ENCODE results near the gene ABCA2.

ABCA2 gene

GRCh38 chr9:137030538-137031527, 2.8 kb upstream of the ABCA2 start:
- DNase-seq: no peak

GRCh38 chr9:137030006-137030405, 2.0 kb upstream of the ABCA2 start:
- DNase-seq: no peak

- peak; percentile 43 for DNase-seq
These were observed 1.3 kb upstream of the ABCA2 start for GRCh38 chr9:137029058-137029936.

- peak; percentile 50 for DNase-seq
These were observed 423 bp upstream of the ABCA2 start for GRCh38 chr9:137028263-137029057.

DNA sequence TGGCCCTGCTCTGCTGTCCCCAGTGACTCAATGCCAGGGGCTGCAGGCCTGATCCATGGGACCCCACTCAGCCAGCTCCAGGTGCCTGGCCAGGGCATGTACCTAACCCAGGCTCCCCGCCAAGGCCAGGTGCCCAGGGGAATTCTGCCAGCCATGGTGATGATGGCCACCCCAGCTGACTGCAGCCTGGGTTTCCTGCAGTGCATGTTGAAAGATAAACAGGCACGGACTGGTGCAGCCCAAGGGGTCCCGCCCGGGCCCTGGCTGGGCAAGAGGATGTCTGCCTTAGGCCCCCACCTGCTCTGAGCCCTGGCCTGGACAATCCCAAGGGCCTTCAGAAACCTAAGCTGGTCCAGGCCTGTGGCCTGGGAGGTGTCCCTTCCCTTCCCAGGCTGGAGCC, 1.2 kb downstream of the ABCA2 start:
- no peak for DNase-seq

- DNase-seq: no peak
These were observed 1.7 kb downstream of the ABCA2 start for GRCh38 chr9:137026384-137026783.

- no peak for DNase-seq
These were observed 2.5 kb downstream of the ABCA2 start for GRCh38 chr9:137025517-137025966.

GRCh38 chr9:137023583-137023991, 4.5 kb downstream of the ABCA2 start:
- no peak for DNase-seq

DNA sequence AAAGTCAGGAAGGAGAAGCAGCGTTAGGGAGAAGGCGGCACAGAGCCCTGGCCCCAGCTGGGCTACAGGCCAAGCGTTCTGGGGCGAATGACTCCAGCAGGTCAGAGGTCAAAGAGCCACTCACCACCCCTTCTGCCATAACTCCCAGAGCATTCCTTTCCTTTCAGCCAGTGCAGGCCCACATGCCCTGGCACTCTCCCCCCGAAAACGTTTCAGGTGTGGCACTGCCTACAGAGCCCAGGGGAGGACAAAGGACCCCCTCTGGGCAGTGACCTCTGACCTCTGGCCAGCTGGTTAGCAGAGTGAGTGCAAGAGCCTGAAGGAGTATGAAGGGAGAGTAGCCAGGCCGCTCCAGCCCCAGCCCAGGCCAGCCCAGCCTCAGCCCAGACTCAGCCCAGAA, 4.9 kb downstream of the ABCA2 start:
- DNase-seq: no peak

GRCh38 chr9:137022662-137023008, 5.4 kb downstream of the ABCA2 start:
- no peak for DNase-seq

DNA sequence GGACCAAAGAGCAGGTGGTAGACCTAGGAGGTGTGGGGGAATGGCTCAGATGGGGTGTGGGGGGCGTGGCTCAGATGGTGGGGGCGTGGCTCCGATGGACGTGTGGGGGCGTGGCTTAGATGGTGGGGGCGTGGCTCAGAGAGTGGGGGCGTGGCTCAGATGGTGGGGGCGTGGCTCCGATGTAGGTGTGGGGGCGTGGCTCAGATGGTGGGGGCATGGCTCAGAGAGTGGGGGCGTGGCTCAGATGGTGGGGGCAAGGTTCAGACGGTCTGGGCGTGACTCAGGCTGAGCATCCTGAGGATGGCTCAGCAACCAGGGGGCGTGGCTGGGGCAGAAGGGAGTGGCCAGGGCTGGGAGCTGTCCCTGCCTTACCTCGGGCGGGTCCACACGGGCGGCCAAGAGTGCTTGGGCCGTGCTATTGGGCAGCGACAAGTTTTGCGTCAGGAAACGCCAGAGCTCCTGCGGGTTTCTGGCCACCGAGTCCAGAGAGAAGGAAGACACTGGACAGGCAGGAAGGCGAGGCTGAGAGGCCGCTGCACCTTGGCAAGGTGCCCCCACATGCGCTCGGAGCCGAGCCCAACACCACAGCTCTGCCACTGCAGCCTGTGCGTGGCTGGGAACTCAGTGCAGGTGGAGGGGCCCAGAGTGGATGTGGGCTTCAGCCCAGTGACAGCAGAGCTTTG, 5.9 kb downstream of the ABCA2 start:
- DNase-seq: peak; percentile 60

DNA sequence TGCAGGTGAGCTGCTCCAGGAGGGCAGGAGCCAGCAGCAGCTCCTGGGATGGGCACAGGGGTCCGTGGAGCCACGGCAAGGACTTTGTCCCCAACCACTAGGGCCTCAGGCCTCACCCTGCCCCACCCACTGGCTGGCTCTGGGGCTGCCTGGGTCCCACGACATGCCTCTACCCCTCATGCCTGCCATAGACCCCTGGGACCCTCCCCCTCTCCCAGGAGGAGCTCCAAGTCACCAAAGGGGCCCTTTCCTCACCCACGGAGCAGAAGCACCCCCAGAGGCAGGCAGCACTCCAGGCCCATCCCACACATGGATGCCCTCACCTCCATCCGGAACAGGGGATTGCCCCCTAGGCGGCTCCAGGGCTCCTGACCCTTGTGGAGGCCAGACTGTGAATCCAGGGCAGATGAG, 6.5 kb downstream of the ABCA2 start:
- DNase-seq: no peak

GRCh38 chr9:137020771-137021567, 7.1 kb downstream of the ABCA2 start:
- no peak for DNase-seq

- DNase-seq: no peak
These were observed 8.0 kb downstream of the ABCA2 start for GRCh38 chr9:137019891-137020683.

- no peak for DNase-seq
These were observed 9.1 kb downstream of the ABCA2 start for GRCh38 chr9:137018761-137019559.

- DNase-seq: no peak
These were observed 10.1 kb downstream of the ABCA2 start for GRCh38 chr9:137017791-137018497.

DNA sequence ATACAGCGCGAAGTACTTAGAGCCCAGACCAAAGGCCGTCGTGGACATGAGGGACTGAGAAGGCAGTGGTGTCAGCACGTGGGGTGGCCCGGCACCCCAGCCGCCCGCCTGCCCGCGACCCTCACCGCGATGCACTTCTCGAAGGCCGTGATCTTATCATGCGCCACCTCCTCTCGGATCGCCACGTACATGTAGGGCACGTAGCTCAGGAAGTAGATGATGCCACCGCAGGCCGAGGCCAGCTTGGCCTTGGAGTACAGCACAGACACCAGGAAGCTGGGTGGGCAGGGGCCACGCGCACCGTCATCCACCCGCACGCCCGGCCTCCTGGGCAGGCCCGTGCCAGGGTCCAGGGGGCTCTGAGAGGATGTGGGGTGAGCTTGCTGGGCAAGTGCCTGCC, 11.0 kb downstream of the ABCA2 start:
- DNase-seq: no peak

GRCh38 chr9:137016436-137016835, 11.6 kb downstream of the ABCA2 start:
- DNase-seq: no peak

GRCh38 chr9:137015976-137016375, 12.1 kb downstream of the ABCA2 start:
- no peak for DNase-seq
